Transverse colon (tissue), 4 donors: ENCODE results near the gene MFRP. TPM values are rescaled to one million over a fixed set of nuclear protein-coding genes. Genes with fewer than 3 reads are reported as not detected.
"Not testable (repeated sequence)": the region's sequence is repeated elsewhere in the genome, so short reads cannot be mapped to it uniquely, and the experiment has no call there.

Source experiments
- DNase-seq: peaks from one replicate; pipeline ENCODE4 v3.0.0-alpha.2; 2019
- H3K27ac ChIP-seq, 4 donors: fragments of 200-600 bp; sonication (generic); 2 replicates each; pipeline ENCODE4 v1.5.1; 2016 to 2018; ENCODE audit warnings: inconsistent platforms in 4 of 4
- H3K27me3 ChIP-seq: fragments of 200-600 bp; sonication (generic); 2 replicates; pipeline ENCODE4 v1.5.1; 2017; ENCODE audit warnings: inconsistent platforms
- H3K36me3 ChIP-seq, 4 donors: fragments of 200-600 bp; sonication (generic); 2 replicates each; pipeline ENCODE4 v1.5.1; 2017 to 2019; ENCODE audit warnings: inconsistent platforms in 4 of 4
- H3K4me1 ChIP-seq, 4 donors: fragments of 200-600 bp; sonication (generic); 2 replicates each; pipeline ENCODE4 v1.5.1; 2017 to 2020; ENCODE audit warnings: inconsistent platforms in 4 of 4
- H3K4me3 ChIP-seq, 4 donors: fragments of 200-600 bp; sonication (generic); 1 replicate in 1 of 4; 2 replicates in 3 of 4; pipeline versions ENCODE4 v1.5.1 to v1.6.1; 2017 to 2019; ENCODE audit warnings: inconsistent platforms in 4 of 4
- H3K9me3 ChIP-seq, 2 donors: fragments of 200-600 bp; sonication (generic); 2 replicates each; pipeline ENCODE4 v1.5.1; 2017 to 2019; ENCODE audit warnings: inconsistent platforms in 2 of 2
- EP300 ChIP-seq: sonication (generic); formaldehyde crosslinking; IDR thresholded peaks from one replicate; pipeline ENCODE4 v1.6.1; 2017; ENCODE audit warnings: antibody characterized with exemption, low read depth
- POLR2A ChIP-seq: fragments of 450-650 bp; IDR thresholded peaks from one replicate; pipeline ENCODE4 v1.6.1; 2016; ENCODE audit warnings: antibody characterized with exemption, mild to moderate bottlenecking, moderate library complexity
- POLR2AphosphoS5 ChIP-seq, 3 donors: sonication (generic); formaldehyde crosslinking; IDR thresholded peaks; one replicate each; pipeline ENCODE4 v1.6.1; 2016; ENCODE audit warnings: antibody characterized with exemption in 3 of 3
- WGBS, 2 donors: methylation state at CpG; one replicate each; pipeline ENCODE4 v1.1.5; 2018; ENCODE audit warnings: low coverage in 1 of 2; 5-methylcytosine and 5-hydroxymethylcytosine counted together
- in situ Hi-C, 4 donors: fragments of 200-750 bp; cut with MboI; loops; one replicate each; pipeline versions ENCODE4 v1.15.0 to v1.15.1; 2017; ENCODE audit warnings: low sequenced_read_pairs in 3 of 4, low pct_ligation_motif_present in 1 of 4, low pct_unique_long_range_greater_than_20kb in 1 of 4
- intact Hi-C: fragments of 100-400 bp; cut with DNase I; formaldehyde crosslinking; loops from one replicate; pipeline ENCODE4 v1.15.1; 2023; ENCODE audit warnings: low total_unique reads
- total RNA-seq, 4 donors: library from RNA; depleted of rRNA; stranded (reverse); fragments of >200 nt; gene quantifications; one replicate each; pipeline ENCODE4 v1.1.0, GENCODE V29; 2016
- TF ChIP-seq, protein P1 (sequence below), 5 experiments: fragments of 200-600 bp in 3 of 5; fragments of 450-650 bp in 2 of 5; sonication (generic) in 3 of 5; IDR thresholded peaks; 1 replicate in 2 of 5; 2 replicates in 3 of 5; pipeline ENCODE4 v1.5.1; 2016 to 2017; ENCODE audit warnings: antibody characterized with exemption in 5 of 5, inconsistent platforms in 3 of 5, mild to moderate bottlenecking in 2 of 5, moderate library complexity in 1 of 5

The MFRP gene
- total RNA-seq, 4 donors from 2014 or later, result 0.32 TPM; not detected in 3

DNA sequence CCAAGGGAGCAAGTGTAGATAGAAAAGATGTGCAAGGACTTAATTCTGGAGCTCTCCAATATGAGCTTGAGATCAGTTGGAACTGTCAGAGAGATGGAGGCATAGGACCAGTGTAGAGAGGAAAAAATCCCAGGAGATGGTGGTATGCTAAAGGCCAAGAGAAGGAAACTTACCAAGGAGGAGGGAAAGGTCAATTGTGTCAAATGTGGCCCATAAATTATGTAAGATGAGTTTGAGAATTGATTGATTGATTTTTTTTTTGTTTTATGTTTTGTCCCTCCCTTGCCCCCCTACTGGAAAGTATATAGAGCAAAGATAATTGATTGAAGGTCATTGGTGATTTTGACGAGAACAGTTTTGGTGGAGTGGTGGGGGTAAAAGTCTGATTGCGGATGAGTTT, 37.8 kb upstream of the MFRP start:
- WGBS, 2 donors, result 82 to 84% methylated on average over 2 of the region's 2 CpGs
- Histone ChIP-seq H3K4me3 (no peak overlapping the region), H3K27ac (no peak overlapping the region), H3K9me3 (no peaks in the 10 kb centered on the region), H3K36me3 (no peaks in the 10 kb centered on the region), H3K4me1 (peaks cover 5 to 15% (median 9%) of the 10 kb centered on the region in 4 donors), H3K27me3 (no peaks in the 10 kb centered on the region)
- DNase-seq, result no peak
- TF ChIP-seq POLR2AphosphoS5 (IDR thresholded peaks at IDR 0.05) (no peak), POLR2A (no peak)
- TF ChIP-seq, protein P1, sequence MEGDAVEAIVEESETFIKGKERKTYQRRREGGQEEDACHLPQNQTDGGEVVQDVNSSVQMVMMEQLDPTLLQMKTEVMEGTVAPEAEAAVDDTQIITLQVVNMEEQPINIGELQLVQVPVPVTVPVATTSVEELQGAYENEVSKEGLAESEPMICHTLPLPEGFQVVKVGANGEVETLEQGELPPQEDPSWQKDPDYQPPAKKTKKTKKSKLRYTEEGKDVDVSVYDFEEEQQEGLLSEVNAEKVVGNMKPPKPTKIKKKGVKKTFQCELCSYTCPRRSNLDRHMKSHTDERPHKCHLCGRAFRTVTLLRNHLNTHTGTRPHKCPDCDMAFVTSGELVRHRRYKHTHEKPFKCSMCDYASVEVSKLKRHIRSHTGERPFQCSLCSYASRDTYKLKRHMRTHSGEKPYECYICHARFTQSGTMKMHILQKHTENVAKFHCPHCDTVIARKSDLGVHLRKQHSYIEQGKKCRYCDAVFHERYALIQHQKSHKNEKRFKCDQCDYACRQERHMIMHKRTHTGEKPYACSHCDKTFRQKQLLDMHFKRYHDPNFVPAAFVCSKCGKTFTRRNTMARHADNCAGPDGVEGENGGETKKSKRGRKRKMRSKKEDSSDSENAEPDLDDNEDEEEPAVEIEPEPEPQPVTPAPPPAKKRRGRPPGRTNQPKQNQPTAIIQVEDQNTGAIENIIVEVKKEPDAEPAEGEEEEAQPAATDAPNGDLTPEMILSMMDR (IDR thresholded peaks at IDR 0.05), result no peak
- intact Hi-C loops (no loop called here), in situ Hi-C loops (no loop called here)

DNA sequence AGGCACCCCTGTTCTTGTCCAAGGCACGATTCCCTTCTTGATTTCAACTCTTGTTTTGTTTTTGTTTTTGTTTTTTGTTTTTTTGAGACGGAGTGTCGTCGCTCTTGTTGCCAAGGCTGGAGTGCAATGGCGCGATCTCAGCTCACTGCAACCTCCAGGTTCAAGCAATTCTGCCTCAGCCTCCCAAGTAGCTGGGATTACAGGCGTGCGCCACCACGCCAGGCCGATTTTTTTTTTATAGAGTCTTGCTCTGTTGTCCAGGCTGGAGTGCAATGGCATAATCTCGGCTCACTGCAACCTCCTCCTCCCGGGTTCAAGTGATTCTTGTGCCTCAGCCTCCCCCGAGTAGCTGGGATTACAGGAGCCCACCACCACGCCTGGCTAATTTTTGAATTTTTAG, 36.0 kb upstream of the MFRP start:
- H3K9me3 ChIP-seq, DNase-seq, in situ Hi-C loops, H3K27me3 ChIP-seq, H3K4me3 ChIP-seq, H3K36me3 ChIP-seq, intact Hi-C loops: not testable (repeated sequence)
- Histone ChIP-seq H3K27ac (peak overlapping the region in 1 of 4 donors; percentile 61), H3K4me1 (peaks cover 5 to 15% (median 9%) of the 10 kb centered on the region in 4 donors)
- WGBS, 2 donors, result 67 to 93% methylated on average over 1 to 14 of the region's 14 CpGs

DNA sequence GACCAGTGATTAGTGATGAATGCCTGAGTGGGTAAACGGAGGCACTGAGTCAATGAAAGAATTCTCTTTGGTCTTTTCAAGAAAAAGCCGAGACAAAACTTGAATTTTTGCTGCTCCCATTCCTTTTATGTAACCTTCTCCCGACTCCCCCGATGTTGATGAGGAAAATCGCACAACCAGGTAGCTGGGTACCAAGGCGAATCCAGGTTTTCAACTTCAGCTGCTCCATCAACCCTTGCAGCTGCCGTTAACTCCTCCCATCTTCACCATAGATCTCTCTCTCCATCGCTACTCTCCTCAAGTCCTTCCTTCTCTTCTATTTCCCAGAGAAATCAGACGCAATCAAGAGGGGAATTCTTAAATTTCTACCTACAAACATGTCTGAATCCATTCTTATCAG, 35.6 kb upstream of the MFRP start:
- no peak for DNase-seq
- TF ChIP-seq EP300 (no peak), POLR2AphosphoS5 (IDR thresholded peaks at IDR 0.05) (no peak), POLR2A (no peak)
- TF ChIP-seq, protein P1 (IDR thresholded peaks at IDR 0.05), result no peak
- Histone ChIP-seq H3K4me1 (peaks cover 5 to 15% (median 9%) of the 10 kb centered on the region in 4 donors), H3K9me3 (no peaks in the 10 kb centered on the region), H3K36me3 (no peaks in the 10 kb centered on the region), H3K27ac (peak overlapping the region in 2 of 4 donors; percentile 17 to 61), H3K4me3 (peak overlapping the region in 3 of 4 donors; percentile 27 to 50 (median 32)), H3K27me3 (no peaks in the 10 kb centered on the region)
- 12% methylated on average over 9 of the region's 9 CpGs for WGBS, 2 donors
- intact Hi-C loops, result no loop called here
- in situ Hi-C loops, result no loop called here

DNA sequence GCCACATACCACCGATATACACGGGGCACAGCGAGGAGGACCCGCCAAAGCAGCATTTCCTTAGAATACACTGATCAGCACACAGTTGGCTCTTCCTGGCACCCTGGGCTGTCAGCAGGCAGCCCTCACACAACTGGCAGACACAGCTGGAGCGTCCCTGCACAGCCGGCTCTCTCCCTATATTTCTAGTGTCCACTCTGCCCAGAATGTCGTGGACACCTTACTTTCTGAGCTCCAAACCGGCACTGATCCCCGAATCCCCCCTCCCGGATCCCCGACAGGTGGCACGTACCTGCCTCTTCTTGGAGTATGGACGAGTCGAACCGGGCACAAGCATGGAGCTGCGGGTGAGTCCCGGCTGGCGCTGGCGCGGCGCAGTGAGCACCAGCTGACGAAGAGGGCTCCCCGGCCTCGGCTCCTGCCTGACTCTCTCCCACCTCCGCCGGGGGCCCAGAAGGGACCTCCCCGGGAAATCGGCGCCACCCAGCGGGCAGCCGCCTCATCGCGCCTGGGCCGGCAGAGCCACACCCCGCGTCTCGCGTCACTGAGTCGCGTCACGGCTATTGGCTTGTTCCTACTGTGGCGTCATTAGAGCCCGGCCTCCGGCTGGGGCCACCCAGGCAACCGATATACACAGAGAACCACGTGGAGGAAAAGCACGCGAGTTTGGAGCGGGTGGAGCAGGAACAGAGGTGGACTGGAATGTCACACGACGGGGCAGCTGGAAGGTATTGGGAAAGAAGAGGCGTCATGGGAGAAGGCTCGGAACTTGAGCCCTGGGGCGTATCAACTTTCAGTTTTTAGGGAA, 34.9 kb upstream of the MFRP start, which contains the start of gene USP2:
TSS of gene USP2 (minus strand) at position 510 of the 808 bp plus-strand sequence. CDS start 8,210 bp downstream, outside the sequence.
- peak within 1 kb of the TSS; percentile 27 to 50 (median 34) for H3K4me3 ChIP-seq
- TF ChIP-seq POLR2AphosphoS5 (IDR thresholded peaks at IDR 0.05) (peak in 2 of 3 donors; percentile 52 to 56), POLR2A (no peak), EP300 (peak; percentile 18)
- TF ChIP-seq, protein P1 (IDR thresholded peaks at IDR 0.05), result peak; percentile 84 to 98 (median 90)
- H3K27ac ChIP-seq, result peak within 1 kb of the TSS; percentile 1 to 61 (median 40)
- in situ Hi-C loops, result no loop called here
- intact Hi-C loops, result no loop called here
- H3K27me3 ChIP-seq, result no peaks in the 10 kb centered on the region
- peaks cover 5 to 15% (median 11%) of the 10 kb centered on the region in 4 donors for H3K4me1 ChIP-seq
- DNase-seq, result peak; percentile 97
- H3K9me3 ChIP-seq, result no peaks in the 10 kb centered on the region
- WGBS, 2 donors, result 1% methylated on average over 53 of the region's 54 CpGs; no CpG with 5 or more reads in 1 of the 2 donors
- H3K36me3 ChIP-seq, result no peaks in the 10 kb centered on the region
